GM18867 (cell line): Measurements from ENCODE around the gene ZFP69B.

Experiments used
- ATAC-seq: cut with Tn5 transposase; IDR thresholded peaks from one replicate; pipeline ENCODE4 v1.9.1; 2021; ENCODE audit warnings: mild to moderate bottlenecking, moderate library complexity; ENCODE audit not compliant: unreplicated experiment

The ZFP69B gene

GRCh38 chr1:40449684-40450494, at the start of gene ZFP69B:
Gene ZFP69B, plus strand, starts transcription at chr1:40450476. Its CDS starts 486 bp downstream, at chr1:40450962.
- peak; percentile 90 for ATAC-seq

DNA sequence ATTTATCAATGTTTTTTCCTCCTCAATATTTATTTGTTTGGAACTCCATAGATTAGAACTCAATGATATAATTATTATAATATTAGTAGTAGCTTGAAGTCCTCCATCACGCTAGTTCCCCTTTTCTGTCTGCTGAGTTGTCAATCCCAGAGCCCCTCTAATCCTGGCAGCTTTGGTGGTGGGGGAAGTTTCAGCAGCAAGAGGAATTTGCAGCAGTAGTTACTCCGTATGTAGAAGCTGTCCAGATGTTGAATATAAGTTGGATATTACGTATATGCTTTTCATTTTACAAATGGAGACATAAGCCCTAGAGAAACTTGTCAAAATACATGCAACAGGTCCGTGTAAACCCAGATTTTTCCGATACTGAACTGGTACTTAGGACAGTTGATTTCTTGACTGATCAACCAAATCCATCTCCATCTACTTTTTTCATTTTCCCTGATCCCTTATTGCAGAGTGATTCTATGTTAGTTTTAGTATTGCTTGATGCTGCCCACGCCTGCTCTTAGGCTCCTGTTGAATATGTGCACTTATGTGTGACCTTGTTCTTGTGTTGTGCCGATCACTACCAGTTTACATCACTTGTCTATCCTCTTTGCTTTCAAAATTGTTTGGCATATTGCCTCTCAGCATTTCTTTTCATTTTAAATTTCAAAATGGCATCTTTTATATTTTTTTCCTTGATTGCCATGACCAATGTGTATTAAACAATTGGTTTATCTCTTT, 48.6 kb upstream of the ZFP69B start:
- ATAC-seq, result no peak

- no peak for ATAC-seq
Measured at GRCh38 chr1:40404670-40405462, 45.4 kb upstream of the ZFP69B start.

DNA sequence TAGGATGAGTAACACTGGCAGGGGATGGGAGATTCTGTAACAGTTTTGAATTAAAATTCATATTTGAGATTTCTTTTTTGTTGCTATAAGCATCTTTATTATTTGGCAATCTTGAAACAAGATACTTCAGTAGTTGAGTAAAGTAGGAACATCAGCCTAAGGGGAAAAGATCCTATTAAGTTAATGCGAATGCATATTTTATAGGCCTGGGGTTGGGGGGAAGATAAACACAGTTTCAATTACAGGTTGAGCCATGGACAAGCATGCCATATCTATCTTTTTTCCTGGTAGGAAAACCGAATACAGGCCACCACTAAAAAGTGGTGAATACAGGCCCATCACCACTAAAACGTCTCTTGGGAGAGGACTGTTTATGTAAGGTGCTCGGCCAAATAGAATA, 44.5 kb upstream of the ZFP69B start:
- no peak for ATAC-seq

DNA sequence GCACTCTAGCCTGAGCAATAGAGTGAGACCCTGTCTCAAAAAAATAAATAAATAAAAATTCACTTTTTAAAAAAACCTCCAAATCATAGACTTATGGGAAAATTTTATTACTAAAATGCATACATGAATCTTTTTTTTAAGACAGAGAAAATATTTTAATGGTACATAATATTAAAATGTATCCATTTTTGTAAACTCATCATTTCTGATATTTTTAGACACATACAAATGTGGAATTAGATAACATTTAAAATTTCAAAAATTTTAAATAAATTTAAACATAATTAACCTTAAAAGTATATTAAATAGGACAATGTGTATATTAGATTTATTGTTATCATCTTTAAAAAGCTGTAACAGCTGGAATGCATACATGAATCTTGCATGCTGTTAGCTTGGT, 42.8 kb upstream of the ZFP69B start:
- ATAC-seq, result no peak

DNA sequence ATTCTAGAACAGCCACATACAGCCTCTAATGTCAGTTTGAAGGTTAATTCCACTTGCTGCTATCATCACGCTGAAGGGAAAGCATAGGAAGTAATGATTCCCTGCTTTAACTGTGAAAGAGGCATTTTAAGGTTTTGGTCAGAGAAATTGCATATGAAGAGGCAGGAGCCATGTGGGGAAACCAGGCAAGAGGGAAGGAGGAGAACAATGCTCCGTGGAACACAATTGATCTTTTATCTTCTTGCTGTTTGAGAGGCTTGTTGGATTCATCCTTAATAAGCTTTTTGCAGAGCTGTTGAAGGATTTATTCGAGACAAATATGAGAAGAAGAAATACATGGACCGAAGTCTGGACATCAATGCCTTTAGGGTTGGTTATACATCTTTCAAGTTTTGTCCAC, 40.8 kb upstream of the ZFP69B start:
- ATAC-seq, result no peak

DNA sequence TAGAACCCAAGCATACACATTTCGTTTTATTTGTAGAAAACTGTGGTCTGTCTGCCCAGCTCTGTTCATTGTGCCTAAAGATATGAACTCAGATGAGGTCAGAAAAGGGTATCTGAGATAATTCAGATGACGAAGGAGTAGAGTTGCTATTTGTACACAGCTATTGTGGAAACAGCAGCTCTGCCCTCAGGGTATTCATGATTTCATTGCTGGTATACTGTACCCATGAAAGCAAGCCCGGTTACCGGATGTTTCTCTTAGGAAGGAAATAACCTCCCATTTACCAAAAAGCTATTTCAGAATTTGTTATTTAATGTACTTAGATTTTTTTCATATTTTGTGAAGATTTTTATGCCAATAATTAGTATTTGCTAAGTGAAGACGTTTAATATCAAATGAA, 39.0 kb upstream of the ZFP69B start:
- ATAC-seq, result no peak

GRCh38 chr1:40411843-40412242, 38.4 kb upstream of the ZFP69B start:
- ATAC-seq, result no peak

GRCh38 chr1:40413527-40414252, 36.6 kb upstream of the ZFP69B start:
- no peak for ATAC-seq

GRCh38 chr1:40414331-40414730, 35.9 kb upstream of the ZFP69B start:
- no peak for ATAC-seq

DNA sequence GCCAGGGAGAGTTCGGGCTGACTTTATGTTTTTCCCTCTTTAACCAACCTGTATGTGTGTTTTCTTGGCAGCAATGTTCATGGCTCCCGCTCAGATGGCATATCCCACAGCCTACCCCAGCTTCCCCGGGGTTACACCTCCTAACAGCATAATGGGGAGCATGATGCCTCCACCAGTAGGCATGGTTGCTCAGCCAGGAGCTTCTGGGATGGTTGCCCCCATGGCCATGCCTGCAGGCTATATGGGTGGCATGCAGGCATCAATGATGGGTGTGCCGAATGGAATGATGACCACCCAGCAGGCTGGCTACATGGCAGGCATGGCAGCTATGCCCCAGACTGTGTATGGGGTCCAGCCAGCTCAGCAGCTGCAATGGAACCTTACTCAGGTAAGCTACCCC, 33.6 kb upstream of the ZFP69B start:
- no peak for ATAC-seq

DNA sequence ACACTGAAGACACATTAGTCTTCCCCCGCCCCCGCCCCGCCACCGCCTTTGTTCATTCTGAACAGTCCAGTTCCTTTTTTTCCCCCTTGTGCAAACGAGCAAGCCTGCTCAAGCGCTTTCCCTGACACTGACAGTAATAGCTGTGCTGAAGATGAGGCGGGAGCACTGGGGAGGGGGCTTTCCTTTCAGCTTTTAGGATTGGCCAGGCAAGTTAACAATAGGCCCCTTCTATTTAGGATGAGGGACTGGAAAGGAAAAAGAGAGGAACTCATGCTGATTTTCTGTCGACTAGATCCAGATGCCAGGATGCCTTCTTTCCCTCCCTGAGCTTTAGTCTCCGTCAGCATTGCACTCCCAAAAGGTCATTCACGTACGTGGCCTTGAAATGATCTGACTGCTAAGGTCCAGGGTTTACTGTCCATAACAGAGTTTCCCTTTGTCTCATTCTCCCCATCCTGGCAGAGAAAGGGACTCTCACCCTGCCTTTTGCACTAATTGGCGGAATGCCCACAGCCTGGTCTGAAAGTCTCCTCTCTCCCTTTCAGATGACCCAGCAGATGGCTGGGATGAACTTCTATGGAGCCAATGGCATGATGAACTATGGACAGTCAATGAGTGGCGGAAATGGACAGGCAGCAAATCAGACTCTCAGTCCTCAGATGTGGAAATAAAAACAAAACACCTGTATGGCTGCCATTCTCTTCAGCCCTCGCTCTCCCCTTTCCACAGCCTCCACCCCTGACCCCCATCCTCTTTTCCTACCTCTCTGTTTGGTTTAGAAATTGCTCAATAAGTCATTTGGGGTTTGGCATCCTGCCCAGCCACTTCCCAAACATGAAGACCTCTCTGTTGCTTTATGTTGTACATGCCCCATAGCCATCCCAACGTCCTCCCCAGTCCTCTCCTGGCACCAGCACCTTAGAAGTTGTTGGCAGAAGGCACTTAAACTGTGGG, 28.6 kb upstream of the ZFP69B start:
- ATAC-seq, result no peak

DNA sequence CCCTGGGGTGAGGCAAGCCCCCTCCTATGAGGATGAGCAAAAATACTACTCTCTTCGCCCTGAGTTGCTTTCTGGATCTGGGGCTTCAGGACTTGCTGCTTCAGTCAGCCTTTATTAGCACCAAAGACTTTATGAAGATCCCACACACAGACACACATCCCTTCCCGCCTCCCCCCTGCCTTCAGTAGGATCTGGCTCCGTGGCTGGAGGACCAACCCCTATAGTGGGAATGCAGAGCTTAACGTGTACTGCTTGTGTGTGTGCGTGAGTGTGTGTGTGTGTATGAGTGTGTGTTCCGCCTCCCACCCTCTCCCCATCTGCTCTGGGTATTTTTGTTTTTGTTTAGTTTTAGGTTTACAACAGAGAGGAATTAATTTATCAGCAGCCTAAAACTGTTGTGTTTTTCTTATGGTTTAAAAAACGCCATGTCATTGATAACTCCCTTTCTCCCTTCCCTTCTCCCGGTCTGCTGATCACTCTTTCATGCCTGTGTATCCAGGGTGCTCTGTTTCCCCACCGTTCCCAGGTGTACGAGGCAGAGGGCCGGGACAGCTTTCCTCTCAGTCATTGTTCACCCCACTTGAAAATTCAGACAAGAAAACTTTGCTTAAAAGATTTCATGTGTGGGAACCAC, 27.5 kb upstream of the ZFP69B start:
- no peak for ATAC-seq

- no peak for ATAC-seq
Measured at GRCh38 chr1:40423264-40423642, 27.0 kb upstream of the ZFP69B start.

DNA sequence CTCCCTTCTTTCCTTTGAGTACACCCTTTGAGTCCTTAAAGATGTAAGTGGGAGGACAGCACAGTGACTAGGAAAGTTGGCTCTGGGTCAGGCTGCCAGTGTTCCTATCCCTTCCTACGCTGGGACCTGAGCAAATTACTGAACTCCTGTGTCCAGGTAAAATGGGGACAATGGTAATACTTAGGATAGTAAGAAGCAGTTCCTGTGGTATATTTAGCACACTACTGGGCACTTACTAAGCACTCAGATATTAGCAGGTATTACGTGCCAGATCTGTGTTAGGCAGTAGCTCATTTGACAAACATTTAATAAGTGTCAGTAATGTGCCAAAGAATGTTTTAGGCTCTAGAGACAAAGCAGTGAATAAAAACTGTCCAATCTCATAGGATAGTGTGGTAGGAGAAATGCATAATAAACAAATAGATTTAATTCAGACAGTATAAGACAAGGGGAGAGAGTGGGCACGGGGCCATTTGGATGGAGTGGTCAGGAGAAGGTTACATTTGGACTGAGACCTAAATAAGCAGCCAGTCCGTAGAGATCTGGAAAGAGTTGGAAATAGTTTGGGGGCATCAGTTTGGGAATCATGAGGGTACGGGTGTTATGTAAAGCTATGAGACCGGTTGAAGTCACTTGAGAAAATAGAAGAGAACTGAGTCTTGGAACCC, 26.2 kb upstream of the ZFP69B start:
- no peak for ATAC-seq

- no peak for ATAC-seq
Measured at GRCh38 chr1:40425198-40425597, 25.1 kb upstream of the ZFP69B start.

DNA sequence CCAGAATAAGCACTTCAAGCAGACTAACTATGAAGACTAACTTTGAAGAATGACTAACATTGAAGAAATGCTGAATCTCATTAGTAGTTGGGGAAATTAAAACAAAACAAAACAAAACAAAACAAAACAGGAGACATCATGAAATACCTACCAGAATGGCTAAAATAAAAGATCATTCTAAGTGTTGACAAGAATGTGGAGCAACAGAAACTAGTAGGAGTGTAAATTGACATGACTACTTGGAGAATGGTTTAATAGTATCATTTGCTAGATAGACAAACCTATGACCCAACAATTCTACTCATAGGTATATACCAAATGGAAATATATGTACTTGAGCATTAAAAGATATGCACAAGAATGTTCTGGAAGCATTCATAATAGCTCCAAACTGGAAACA, 18.9 kb upstream of the ZFP69B start:
- ATAC-seq, result no peak

DNA sequence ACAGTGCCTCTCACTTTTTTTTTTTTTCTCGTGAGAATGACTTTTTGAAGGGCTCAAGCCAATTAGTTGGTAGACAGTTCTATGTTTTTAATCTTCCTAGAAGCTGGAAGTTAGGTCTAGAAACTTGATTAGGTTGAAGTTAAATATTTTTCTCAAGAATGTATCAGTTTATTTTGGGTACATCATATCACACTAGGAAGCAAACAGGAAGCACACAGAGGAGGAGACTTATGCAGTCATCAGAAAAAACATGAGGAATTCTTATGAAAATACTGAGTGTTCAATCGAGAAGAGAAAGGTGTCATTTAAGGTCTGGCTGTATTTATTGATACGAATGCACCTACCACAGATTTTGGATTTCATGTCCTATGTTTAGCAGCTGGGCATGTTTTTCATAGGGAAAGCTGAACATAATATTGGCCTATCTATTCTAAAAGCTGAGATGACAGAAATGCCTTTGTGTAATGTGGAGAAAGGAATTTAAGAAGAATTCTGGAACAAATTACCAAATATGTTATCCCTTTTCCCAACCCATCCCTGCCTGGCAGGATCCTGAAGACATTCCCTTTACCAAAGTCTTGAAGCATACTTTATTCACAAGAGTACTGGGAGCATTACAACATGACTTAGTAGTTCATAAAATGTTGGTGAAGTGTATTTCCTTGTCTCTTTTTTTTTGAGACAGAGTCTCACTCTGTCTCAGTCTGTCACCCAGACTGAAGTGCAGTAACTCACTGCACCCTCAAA, 17.5 kb upstream of the ZFP69B start:
- no peak for ATAC-seq
